Ectodermal cell (in vitro differentiated cells): ENCODE measurements around the gene MVP.

ENCODE experiments used
- H3K27ac ChIP-seq: 2 replicates; pipeline ENCODE4 v1.7.0; 2013; ENCODE audit warnings: mild to moderate bottlenecking, low read depth, low read length; ENCODE audit not compliant: insufficient read depth, poor library complexity, severe bottlenecking
- H3K27me3 ChIP-seq: 2 replicates; pipeline ENCODE4 v1.7.0; 2013; ENCODE audit warnings: mild to moderate bottlenecking, low read length; ENCODE audit not compliant: insufficient read depth, control insufficient read depth, poor library complexity, severe bottlenecking
- H3K36me3 ChIP-seq: one replicate; pipeline ENCODE4 v1.7.0; 2013; ENCODE audit warnings: low read length; ENCODE audit not compliant: control insufficient read depth, insufficient read depth
- H3K4me1 ChIP-seq: one replicate; pipeline ENCODE4 v1.7.0; 2013; ENCODE audit warnings: low read length; ENCODE audit not compliant: control insufficient read depth, insufficient read depth
- H3K4me3 ChIP-seq: 2 replicates; pipeline ENCODE4 v1.7.0; 2013; ENCODE audit warnings: low read depth, low read length, control low read depth; ENCODE audit not compliant: insufficient read depth
- H3K9me3 ChIP-seq: 2 replicates; pipeline ENCODE4 v1.7.0; 2013; ENCODE audit warnings: mild to moderate bottlenecking, low read length, moderate library complexity; ENCODE audit not compliant: control insufficient read depth
- WGBS, 2 experiments: methylation state at CpG; one replicate each; pipeline ENCODE4 v1.1.7; 2013; ENCODE audit warnings: missing lambda C conversion rate in 2 of 2; 5-methylcytosine and 5-hydroxymethylcytosine counted together

MVP gene

GRCh38 chr16:29893553-29893952 lies 73.3 kb downstream of the MVP start:
- H3K27me3 ChIP-seq, result no peaks in the 10 kb centered on the region
- no peaks in the 10 kb centered on the region for H3K9me3 ChIP-seq
- peaks cover 10% of the 10 kb centered on the region for H3K4me1 ChIP-seq
- no peaks in the 10 kb centered on the region for H3K36me3 ChIP-seq
- 93 to 99% methylated on average over 3 of the region's 3 CpGs for WGBS, 2 experiments
- no peak overlapping the region for H3K4me3 ChIP-seq
- no peak overlapping the region for H3K27ac ChIP-seq

- Histone ChIP-seq H3K27ac (no peak overlapping the region), H3K27me3 (no peaks in the 10 kb centered on the region), H3K9me3 (no peaks in the 10 kb centered on the region), H3K36me3 (no peaks in the 10 kb centered on the region), H3K4me1 (peaks cover 11% of the 10 kb centered on the region), H3K4me3 (no peak overlapping the region)
- 84 to 92% methylated on average over 4 of the region's 4 CpGs for WGBS, 2 experiments
These were observed 74.1 kb downstream of the MVP start for GRCh38 chr16:29894352-29894751.

GRCh38 chr16:29896841-29897240 lies 76.6 kb downstream of the MVP start:
- no peak overlapping the region for H3K27ac ChIP-seq
- H3K4me3 ChIP-seq, result no peak overlapping the region
- 72 to 82% methylated on average over 14 to 15 of the region's 15 CpGs for WGBS, 2 experiments

GRCh38 chr16:29897333-29897732 lies 77.1 kb downstream of the MVP start:
- no peak overlapping the region for H3K27ac ChIP-seq
- no peaks in the 10 kb centered on the region for H3K36me3 ChIP-seq
- WGBS, 2 experiments, result 81 to 86% methylated on average over 4 of the region's 4 CpGs
- H3K4me1 ChIP-seq, result peaks cover 14% of the 10 kb centered on the region
- H3K27me3 ChIP-seq, result peaks cover 8% of the 10 kb centered on the region
- H3K9me3 ChIP-seq, result no peaks in the 10 kb centered on the region
- no peak overlapping the region for H3K4me3 ChIP-seq

More at GRCh38 chr16:29896841-29897240, 76.6 kb downstream of the MVP start:
- Histone ChIP-seq H3K4me1 (peaks cover 14% of the 10 kb centered on the region), H3K27me3 (peaks cover 8% of the 10 kb centered on the region), H3K36me3 (no peaks in the 10 kb centered on the region), H3K9me3 (no peaks in the 10 kb centered on the region)
